Measurements from ENCODE around the gene RNF44.

DNA sequence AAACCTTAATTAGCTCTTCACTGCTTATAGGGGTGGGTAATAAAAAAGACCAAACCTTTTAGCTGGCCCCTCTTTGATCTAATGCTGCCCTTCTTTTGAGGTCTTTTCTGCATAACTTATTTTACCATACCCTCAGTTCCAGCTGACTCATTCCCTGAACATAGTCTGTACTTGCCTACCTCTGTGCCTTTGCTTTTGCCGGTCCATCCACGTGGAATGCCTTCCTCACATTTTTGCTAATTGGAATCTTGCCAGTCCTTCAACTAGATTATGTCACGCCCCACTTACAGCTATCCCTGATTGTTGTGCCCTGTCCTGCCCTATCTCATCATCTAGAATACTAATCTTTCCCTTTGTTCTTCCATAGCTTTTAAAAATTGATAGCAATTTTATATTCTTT, 44.8 kb downstream of the RNF44 start:
- TF ChIP-seq, protein P1, sequence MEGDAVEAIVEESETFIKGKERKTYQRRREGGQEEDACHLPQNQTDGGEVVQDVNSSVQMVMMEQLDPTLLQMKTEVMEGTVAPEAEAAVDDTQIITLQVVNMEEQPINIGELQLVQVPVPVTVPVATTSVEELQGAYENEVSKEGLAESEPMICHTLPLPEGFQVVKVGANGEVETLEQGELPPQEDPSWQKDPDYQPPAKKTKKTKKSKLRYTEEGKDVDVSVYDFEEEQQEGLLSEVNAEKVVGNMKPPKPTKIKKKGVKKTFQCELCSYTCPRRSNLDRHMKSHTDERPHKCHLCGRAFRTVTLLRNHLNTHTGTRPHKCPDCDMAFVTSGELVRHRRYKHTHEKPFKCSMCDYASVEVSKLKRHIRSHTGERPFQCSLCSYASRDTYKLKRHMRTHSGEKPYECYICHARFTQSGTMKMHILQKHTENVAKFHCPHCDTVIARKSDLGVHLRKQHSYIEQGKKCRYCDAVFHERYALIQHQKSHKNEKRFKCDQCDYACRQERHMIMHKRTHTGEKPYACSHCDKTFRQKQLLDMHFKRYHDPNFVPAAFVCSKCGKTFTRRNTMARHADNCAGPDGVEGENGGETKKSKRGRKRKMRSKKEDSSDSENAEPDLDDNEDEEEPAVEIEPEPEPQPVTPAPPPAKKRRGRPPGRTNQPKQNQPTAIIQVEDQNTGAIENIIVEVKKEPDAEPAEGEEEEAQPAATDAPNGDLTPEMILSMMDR (IDR thresholded peaks at IDR 0.05): no peak
- TF ChIP-seq POLR2A (IDR thresholded peaks at IDR 0.05): no peak
